Neural progenitor cell (in vitro differentiated cells): ENCODE results near the gene CASK. TPM values are rescaled to one million over a fixed set of nuclear protein-coding genes. Genes with fewer than 3 reads are reported as not detected.

Experiments
- DNase-seq: peaks from one replicate; pipeline ENCODE4 v3.0.0-alpha.2; 2016; ENCODE audit warnings: low spot score
- H2AFZ ChIP-seq: fragments of 200-600 bp; sonication (generic); replicated peaks from 2 replicates; pipeline ENCODE4 v1.6.1; 2016; ENCODE audit warnings: antibody characterized with exemption
- H3F3A ChIP-seq: fragments of 200-600 bp; sonication (generic); 2 replicates; pipeline ENCODE4 v1.6.1; 2016; ENCODE audit warnings: antibody characterized with exemption, low read depth
- H3K27ac ChIP-seq: fragments of 200-600 bp; sonication (generic); 2 replicates; pipeline ENCODE4 v1.5.1; 2016; ENCODE audit warnings: mild to moderate bottlenecking
- H3K27me3 ChIP-seq: fragments of 200-600 bp; sonication (generic); 2 replicates; pipeline ENCODE4 v1.6.1; 2016; ENCODE audit warnings: mild to moderate bottlenecking, moderate library complexity
- H3K36me3 ChIP-seq: fragments of 200-600 bp; sonication (generic); 2 replicates; pipeline ENCODE4 v1.5.1; 2016
- H3K4me1 ChIP-seq: fragments of 200-600 bp; sonication (generic); 2 replicates; pipeline ENCODE4 v1.6.1; 2016; ENCODE audit warnings: mixed run types
- H3K4me2 ChIP-seq: fragments of 200-600 bp; sonication (generic); 2 replicates; pipeline ENCODE4 v1.6.1; 2016
- H3K4me3 ChIP-seq: fragments of 200-600 bp; sonication (generic); 2 replicates; pipeline ENCODE4 v1.5.1; 2016
- H3K79me2 ChIP-seq: fragments of 200-600 bp; sonication (generic); 2 replicates; pipeline ENCODE4 v1.6.1; 2016; ENCODE audit warnings: low read depth
- H3K9ac ChIP-seq: fragments of 200-600 bp; sonication (generic); 2 replicates; pipeline ENCODE4 v1.6.1; 2016
- H3K9me3 ChIP-seq: fragments of 200-600 bp; sonication (generic); 2 replicates; pipeline ENCODE4 v1.5.1; 2016; ENCODE audit warnings: low read depth
- H4K20me1 ChIP-seq: fragments of 200-600 bp; sonication (generic); 2 replicates; pipeline ENCODE4 v1.6.1; 2016; ENCODE audit warnings: low read depth
- H3K27ac Mint-ChIP-seq: 3 replicates; pipeline ENCODE4 v1.8.0; 2021; ENCODE audit warnings: mixed read lengths
- H3K27me3 Mint-ChIP-seq: 2 replicates; pipeline ENCODE4 v1.8.0; 2022; ENCODE audit warnings: low read depth, mild to moderate bottlenecking, inconsistent platforms, moderate library complexity, mixed read lengths; ENCODE audit not compliant: insufficient read depth
- H3K36me3 Mint-ChIP-seq: 3 replicates; pipeline ENCODE4 v1.8.0; 2021; ENCODE audit warnings: mixed read lengths
- H3K4me1 Mint-ChIP-seq: 3 replicates; pipeline ENCODE4 v1.8.0; 2021; ENCODE audit warnings: mixed read lengths
- H3K4me3 Mint-ChIP-seq: 3 replicates; pipeline ENCODE4 v1.8.0; 2021; ENCODE audit warnings: mild to moderate bottlenecking, moderate library complexity, mixed read lengths
- H3K9me3 Mint-ChIP-seq: 3 replicates; pipeline ENCODE4 v1.8.0; 2020; ENCODE audit warnings: mixed read lengths
- CTCF ChIP-seq: fragments of 200-600 bp; sonication (generic); IDR thresholded peaks from 2 replicates; pipeline ENCODE4 v1.5.1; 2017; ENCODE audit warnings: antibody characterized with exemption, mild to moderate bottlenecking
- EZH2 ChIP-seq: fragments of 200-600 bp; sonication (generic); IDR thresholded peaks from 2 replicates; pipeline ENCODE4 v1.6.1; 2017; ENCODE audit warnings: antibody characterized with exemption, mild to moderate bottlenecking, moderate library complexity
- EZH2phosphoT487 ChIP-seq: fragments of 200-600 bp; sonication (generic); IDR thresholded peaks from 2 replicates; pipeline ENCODE4 v1.6.1; 2017; ENCODE audit warnings: antibody characterized with exemption
- total RNA-seq: library from RNA; depleted of rRNA; stranded (reverse); fragments of >200 nt; gene quantifications from 2 replicates; pipeline ENCODE4 v1.2.3, GENCODE V29; 2015; ENCODE audit warnings: low replicate concordance

CASK gene
- total RNA-seq, 1 donor from 2014 or later, result 85.4 TPM

DNA sequence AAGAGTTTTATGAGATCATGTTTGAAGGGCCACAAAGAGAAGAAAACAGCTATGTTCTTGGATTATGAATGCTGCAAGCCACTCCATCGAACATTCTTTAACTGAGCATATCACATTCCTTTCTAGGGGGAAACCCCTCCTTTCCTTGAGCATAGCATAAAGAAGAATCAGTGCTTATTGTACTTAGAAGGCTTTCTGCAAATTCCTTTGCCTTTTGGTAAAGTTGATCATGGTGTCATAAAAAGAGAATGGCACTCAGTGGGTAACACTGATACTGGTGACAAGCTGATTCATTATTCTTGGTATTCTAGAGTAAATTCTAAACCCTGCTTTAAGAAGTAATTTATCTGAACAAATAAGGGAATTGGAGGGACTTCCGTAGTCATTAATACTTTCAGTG is 323.1 kb downstream of the CASK start:
- no peak overlapping the region for H3K27ac Mint-ChIP-seq
- no peak for TF ChIP-seq EZH2phosphoT487
- no peak for TF ChIP-seq CTCF
- no peak for TF ChIP-seq EZH2

GRCh38 chrX:41599507-41599906 is 323.8 kb downstream of the CASK start:
- H2AFZ ChIP-seq, result no peak overlapping the region
- H3K9me3 Mint-ChIP-seq, result peaks cover 4% of the 10 kb centered on the region
- H3K4me1 ChIP-seq, result peaks cover 15% of the 10 kb centered on the region
- H3K27ac ChIP-seq, result no peak overlapping the region
- H3K9ac ChIP-seq, result no peak overlapping the region
- H3K36me3 Mint-ChIP-seq, result peaks cover 1% of the 10 kb centered on the region
- no peaks in the 10 kb centered on the region for H3K27me3 Mint-ChIP-seq
- no peak for DNase-seq
- no peaks in the 10 kb centered on the region for H3K79me2 ChIP-seq
- H3K27ac Mint-ChIP-seq, result no peak overlapping the region
- no peak for TF ChIP-seq EZH2phosphoT487
- no peak for TF ChIP-seq CTCF
- no peak for TF ChIP-seq EZH2
- peaks cover 3% of the 10 kb centered on the region for H3K9me3 ChIP-seq
- H4K20me1 ChIP-seq, result no peaks in the 10 kb centered on the region
- H3K36me3 ChIP-seq, result no peaks in the 10 kb centered on the region
- no peaks in the 10 kb centered on the region for H3K4me1 Mint-ChIP-seq
- H3K4me2 ChIP-seq, result no peak overlapping the region
- no peaks in the 10 kb centered on the region for H3K27me3 ChIP-seq
- no peaks in the 10 kb centered on the region for H3F3A ChIP-seq
- no peak overlapping the region for H3K4me3 Mint-ChIP-seq
- no peak overlapping the region for H3K4me3 ChIP-seq

More for the DNA sequence above, 323.1 kb downstream of the CASK start:
- Histone ChIP-seq H3F3A (peaks cover 3% of the 10 kb centered on the region), H3K4me2 (no peak overlapping the region), H3K9ac (no peak overlapping the region), H3K27me3 (no peaks in the 10 kb centered on the region), H2AFZ (no peak overlapping the region), H3K4me1 (peaks cover 15% of the 10 kb centered on the region), H4K20me1 (no peaks in the 10 kb centered on the region), H3K27ac (no peak overlapping the region), H3K36me3 (no peaks in the 10 kb centered on the region), H3K79me2 (no peaks in the 10 kb centered on the region), H3K4me3 (no peak overlapping the region), H3K9me3 (peaks cover 3% of the 10 kb centered on the region)
- Mint-ChIP-seq H3K4me3 (no peak overlapping the region), H3K27me3 (no peaks in the 10 kb centered on the region), H3K9me3 (peaks cover 5% of the 10 kb centered on the region), H3K4me1 (no peaks in the 10 kb centered on the region), H3K36me3 (peaks cover 1% of the 10 kb centered on the region)
- DNase-seq, result peak; percentile 11

GRCh38 chrX:41596596-41596995 is 326.8 kb downstream of the CASK start:
- no peaks in the 10 kb centered on the region for H3F3A ChIP-seq
- TF ChIP-seq EZH2phosphoT487, result no peak
- H3K4me2 ChIP-seq, result no peak overlapping the region
- no peaks in the 10 kb centered on the region for H4K20me1 ChIP-seq
- H3K4me3 ChIP-seq, result no peak overlapping the region
- no peak for DNase-seq
- Mint-ChIP-seq H3K36me3 (no peaks in the 10 kb centered on the region), H3K27ac (no peak overlapping the region), H3K27me3 (peaks cover 3% of the 10 kb centered on the region), H3K4me1 (no peaks in the 10 kb centered on the region), H3K9me3 (no peaks in the 10 kb centered on the region), H3K4me3 (no peak overlapping the region)
- H3K27me3 ChIP-seq, result no peaks in the 10 kb centered on the region
- H2AFZ ChIP-seq, result no peak overlapping the region
- no peaks in the 10 kb centered on the region for H3K79me2 ChIP-seq
- H3K36me3 ChIP-seq, result no peaks in the 10 kb centered on the region
- no peak overlapping the region for H3K9ac ChIP-seq
- H3K9me3 ChIP-seq, result peaks cover 3% of the 10 kb centered on the region
- peaks cover 9% of the 10 kb centered on the region for H3K4me1 ChIP-seq
- no peak overlapping the region for H3K27ac ChIP-seq

GRCh38 chrX:41594634-41595033 is 328.7 kb downstream of the CASK start:
- no peak for DNase-seq
- peaks cover 3% of the 10 kb centered on the region for H3K27me3 Mint-ChIP-seq

More at GRCh38 chrX:41594634-41595033, 328.7 kb downstream of the CASK start:
- H3K27me3 ChIP-seq, result no peaks in the 10 kb centered on the region
- Mint-ChIP-seq H3K9me3 (no peaks in the 10 kb centered on the region), H3K36me3 (no peaks in the 10 kb centered on the region), H3K4me1 (peaks cover 2% of the 10 kb centered on the region), H3K4me3 (no peak overlapping the region), H3K27ac (no peak overlapping the region)
- TF ChIP-seq EZH2, result no peak
- no peak for TF ChIP-seq EZH2phosphoT487
- TF ChIP-seq CTCF, result no peak
- peaks cover 4% of the 10 kb centered on the region for H3K4me1 ChIP-seq
- no peak overlapping the region for H3K4me2 ChIP-seq
- H3K79me2 ChIP-seq, result no peaks in the 10 kb centered on the region
- H3K27ac ChIP-seq, result no peak overlapping the region
- no peaks in the 10 kb centered on the region for H3K9me3 ChIP-seq
- H3K9ac ChIP-seq, result no peak overlapping the region
- H4K20me1 ChIP-seq, result no peaks in the 10 kb centered on the region
- H3K4me3 ChIP-seq, result no peak overlapping the region
- no peaks in the 10 kb centered on the region for H3K36me3 ChIP-seq
- H2AFZ ChIP-seq, result no peak overlapping the region
- H3F3A ChIP-seq, result no peaks in the 10 kb centered on the region
